Measurements from ENCODE around the gene AHSG.

The AHSG gene

DNA sequence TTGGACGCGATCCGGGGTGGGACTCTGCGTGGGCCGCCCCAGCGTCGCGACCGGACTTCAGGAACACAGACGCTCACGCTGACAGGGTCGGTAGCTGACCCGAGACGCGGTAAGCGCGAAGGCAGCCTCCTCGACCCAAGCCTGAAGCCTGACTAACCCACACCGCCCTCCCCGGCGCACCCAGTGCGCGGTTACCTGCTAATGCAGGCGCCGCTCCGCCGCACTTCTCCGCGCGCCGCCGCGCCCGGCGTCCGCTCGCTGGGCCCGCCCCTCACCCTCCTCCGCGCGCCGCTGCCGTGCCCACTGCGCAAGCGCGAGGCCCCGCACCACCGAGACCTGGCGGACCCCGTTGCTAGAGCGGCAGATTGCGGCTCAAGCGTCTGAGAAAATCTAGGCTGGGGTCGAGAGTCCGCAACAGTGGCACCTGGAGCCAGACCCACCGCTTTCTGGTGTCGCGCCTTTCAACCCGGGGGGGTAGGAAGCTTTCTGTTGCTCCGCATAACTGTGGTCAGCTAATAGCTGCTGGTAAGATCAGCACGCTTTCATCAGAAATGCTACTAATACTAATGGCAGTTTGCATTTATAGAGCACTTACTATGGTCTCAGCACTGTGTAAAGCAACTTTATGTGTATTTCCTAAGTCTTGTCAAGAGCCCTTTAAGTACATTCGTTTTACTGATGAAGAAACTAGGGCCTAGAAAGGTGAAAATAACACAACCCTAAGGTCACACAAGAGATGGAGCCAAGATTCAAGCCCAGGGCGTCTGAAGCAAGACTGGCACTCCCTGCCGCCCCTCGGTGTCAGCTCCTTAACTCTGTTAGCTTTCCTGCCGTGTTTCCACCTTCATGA is 45.6 kb upstream of the AHSG start, which contains the start of gene TBCCD1 (continued):
- peak; percentile 46 for TF ChIP-seq SP2 (tag by site-specific recombination; IDR thresholded peaks at IDR 0.05)
- TF ChIP-seq GLI2 (tag by site-specific recombination; IDR thresholded peaks at IDR 0.05; ENCODE audit: borderline replicate concordance, low read depth): no peak
- TF ChIP-seq GLIS1 (tag by site-specific recombination; IDR thresholded peaks at IDR 0.05): peak; percentile 52
- no peak for TF ChIP-seq ZNF548 (tag by site-specific recombination; IDR thresholded peaks at IDR 0.05)
- TF ChIP-seq, protein P1, sequence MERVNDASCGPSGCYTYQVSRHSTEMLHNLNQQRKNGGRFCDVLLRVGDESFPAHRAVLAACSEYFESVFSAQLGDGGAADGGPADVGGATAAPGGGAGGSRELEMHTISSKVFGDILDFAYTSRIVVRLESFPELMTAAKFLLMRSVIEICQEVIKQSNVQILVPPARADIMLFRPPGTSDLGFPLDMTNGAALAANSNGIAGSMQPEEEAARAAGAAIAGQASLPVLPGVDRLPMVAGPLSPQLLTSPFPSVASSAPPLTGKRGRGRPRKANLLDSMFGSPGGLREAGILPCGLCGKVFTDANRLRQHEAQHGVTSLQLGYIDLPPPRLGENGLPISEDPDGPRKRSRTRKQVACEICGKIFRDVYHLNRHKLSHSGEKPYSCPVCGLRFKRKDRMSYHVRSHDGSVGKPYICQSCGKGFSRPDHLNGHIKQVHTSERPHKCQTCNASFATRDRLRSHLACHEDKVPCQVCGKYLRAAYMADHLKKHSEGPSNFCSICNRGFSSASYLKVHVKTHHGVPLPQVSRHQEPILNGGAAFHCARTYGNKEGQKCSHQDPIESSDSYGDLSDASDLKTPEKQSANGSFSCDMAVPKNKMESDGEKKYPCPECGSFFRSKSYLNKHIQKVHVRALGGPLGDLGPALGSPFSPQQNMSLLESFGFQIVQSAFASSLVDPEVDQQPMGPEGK (tag by site-specific recombination; IDR thresholded peaks at IDR 0.05): 0 out of 2 replicates have a peak, but pooled peaks have one; percentile 40
- peak; percentile 24; the same call in 1 of the 2 replicates for TF ChIP-seq SP7 (tag by site-specific recombination; IDR thresholded peaks at IDR 0.05)
- no peak for TF ChIP-seq ZNF266 (tag by site-specific recombination; IDR thresholded peaks at IDR 0.05; ENCODE audit: low read depth)
- 0 out of 2 replicates have a peak, but pooled peaks have one; percentile 33 for TF ChIP-seq ZNF501 (tag by site-specific recombination; IDR thresholded peaks at IDR 0.05)
- TF ChIP-seq ZNF624 (tag by site-specific recombination; IDR thresholded peaks at IDR 0.05): no peak
- TF ChIP-seq GLI4 (tag by site-specific recombination; IDR thresholded peaks at IDR 0.05): no peak
- no peak for TF ChIP-seq ZNF654 (tag by site-specific recombination; IDR thresholded peaks at IDR 0.05; ENCODE audit: low read depth)
- no peak for TF ChIP-seq ZSCAN18 (tag by site-specific recombination; IDR thresholded peaks at IDR 0.05)
- TF ChIP-seq ZNF76 (tag by site-specific recombination; IDR thresholded peaks at IDR 0.05; ENCODE audit: borderline replicate concordance, low read depth): 0 out of 2 replicates have a peak, but pooled peaks have one; percentile 44
- no peak for TF ChIP-seq ZNF239 (tag by site-specific recombination; IDR thresholded peaks at IDR 0.05)
- no peak for TF ChIP-seq ZNF785 (tag by site-specific recombination; IDR thresholded peaks at IDR 0.05)
- TF ChIP-seq BCL11B (tag by site-specific recombination; IDR thresholded peaks at IDR 0.05; ENCODE audit: low read depth): 0 out of 2 replicates have a peak, but pooled peaks have one; percentile 21
- TF ChIP-seq ZNF792 (tag by site-specific recombination; IDR thresholded peaks at IDR 0.05): no peak
- TF ChIP-seq ZNF830 (tag by site-specific recombination; IDR thresholded peaks at IDR 0.05; ENCODE audit: low read depth): no peak
- TF ChIP-seq ZNF561 (tag by site-specific recombination; IDR thresholded peaks at IDR 0.05; ENCODE audit: borderline replicate concordance): peak; percentile 60
- TF ChIP-seq ZBTB17 (tag by site-specific recombination; IDR thresholded peaks at IDR 0.05): peak; percentile 38
- TF ChIP-seq PRDM6 (tag by site-specific recombination; IDR thresholded peaks at IDR 0.05): no peak
- TF ChIP-seq, protein P2, sequence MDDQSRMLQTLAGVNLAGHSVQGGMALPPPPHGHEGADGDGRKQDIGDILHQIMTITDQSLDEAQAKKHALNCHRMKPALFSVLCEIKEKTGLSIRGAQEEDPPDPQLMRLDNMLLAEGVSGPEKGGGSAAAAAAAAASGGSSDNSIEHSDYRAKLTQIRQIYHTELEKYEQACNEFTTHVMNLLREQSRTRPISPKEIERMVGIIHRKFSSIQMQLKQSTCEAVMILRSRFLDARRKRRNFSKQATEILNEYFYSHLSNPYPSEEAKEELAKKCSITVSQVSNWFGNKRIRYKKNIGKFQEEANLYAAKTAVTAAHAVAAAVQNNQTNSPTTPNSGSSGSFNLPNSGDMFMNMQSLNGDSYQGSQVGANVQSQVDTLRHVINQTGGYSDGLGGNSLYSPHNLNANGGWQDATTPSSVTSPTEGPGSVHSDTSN (CRISPR knock-in tag; IDR thresholded peaks at IDR 0.05): 0 out of 2 replicates have a peak, but pooled peaks have one; percentile 43
- TF ChIP-seq ZNF350 (tag by site-specific recombination; IDR thresholded peaks at IDR 0.05): no peak
- no peak; the same call in none of the 2 replicates for TF ChIP-seq GFI1B (tag by site-specific recombination; IDR thresholded peaks at IDR 0.05)
- TF ChIP-seq, protein P3, sequence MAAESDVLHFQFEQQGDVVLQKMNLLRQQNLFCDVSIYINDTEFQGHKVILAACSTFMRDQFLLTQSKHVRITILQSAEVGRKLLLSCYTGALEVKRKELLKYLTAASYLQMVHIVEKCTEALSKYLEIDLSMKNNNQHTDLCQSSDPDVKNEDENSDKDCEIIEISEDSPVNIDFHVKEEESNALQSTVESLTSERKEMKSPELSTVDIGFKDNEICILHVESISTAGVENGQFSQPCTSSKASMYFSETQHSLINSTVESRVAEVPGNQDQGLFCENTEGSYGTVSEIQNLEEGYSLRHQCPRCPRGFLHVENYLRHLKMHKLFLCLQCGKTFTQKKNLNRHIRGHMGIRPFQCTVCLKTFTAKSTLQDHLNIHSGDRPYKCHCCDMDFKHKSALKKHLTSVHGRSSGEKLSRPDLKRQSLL (tag by site-specific recombination; IDR thresholded peaks at IDR 0.05): peak; percentile 99
- TF ChIP-seq KLF10 (tag by site-specific recombination; IDR thresholded peaks at IDR 0.05): peak; percentile 52; the same call in 1 of the 2 replicates
- peak; percentile 87; the same call in 1 of the 2 replicates for TF ChIP-seq ZNF660 (tag by site-specific recombination; IDR thresholded peaks at IDR 0.05)
- TF ChIP-seq ZNF645 (tag by site-specific recombination; IDR thresholded peaks at IDR 0.05): no peak
- TF ChIP-seq ZNF600 (tag by site-specific recombination; IDR thresholded peaks at IDR 0.05): peak; percentile 98
- 0 out of 2 replicates have a peak, but pooled peaks have one; percentile 6 for TF ChIP-seq ZNF2 (tag by site-specific recombination; IDR thresholded peaks at IDR 0.05)
- TF ChIP-seq ZEB2 (tag by site-specific recombination; IDR thresholded peaks at IDR 0.05): no peak
- no peak for TF ChIP-seq MZF1 (tag by site-specific recombination; IDR thresholded peaks at IDR 0.05; ENCODE audit: borderline replicate concordance)
